Esophagus muscularis mucosa (tissue), 4 donors: ENCODE data around the gene RBMS3. TPM values are rescaled to one million over a fixed set of nuclear protein-coding genes. Genes with fewer than 3 reads are reported as not detected.

Experiments used
- DNase-seq: peaks from one replicate; pipeline ENCODE4 v3.0.0-alpha.2; 2017; ENCODE audit errors: extremely low spot score
- H3K27ac ChIP-seq, 4 donors: fragments of 200-600 bp; sonication (generic); replicated peaks in 1 of 4; 1 replicate in 3 of 4; 2 replicates in 1 of 4; pipeline ENCODE4 v1.5.1; 2016 to 2019; ENCODE audit warnings: mild to moderate bottlenecking in 1 of 4
- H3K27me3 ChIP-seq, 4 donors: fragments of 200-600 bp; sonication (generic); one replicate each; pipeline versions ENCODE4 v1.5.1 to v1.6.0; 2016 to 2019
- H3K36me3 ChIP-seq, 4 donors: fragments of 200-600 bp; sonication (generic); one replicate each; pipeline ENCODE4 v1.5.1; 2016 to 2019
- H3K4me1 ChIP-seq, 4 donors: fragments of 200-600 bp; sonication (generic); one replicate each; pipeline ENCODE4 v1.5.1; 2016 to 2019
- H3K4me3 ChIP-seq, 4 donors: fragments of 200-600 bp; sonication (generic); 1 replicate in 2 of 4; 2 replicates in 2 of 4; pipeline ENCODE4 v1.5.1; 2016 to 2019; ENCODE audit warnings: mild to moderate bottlenecking in 4 of 4, moderate library complexity in 1 of 4
- H3K9me3 ChIP-seq, 4 donors: fragments of 200-600 bp; sonication (generic); 1 replicate in 3 of 4; 2 replicates in 1 of 4; pipeline ENCODE4 v1.5.1; 2016 to 2019
- EP300 ChIP-seq: sonication (generic); formaldehyde crosslinking; IDR thresholded peaks from one replicate; pipeline ENCODE4 v1.6.1; 2017; ENCODE audit warnings: antibody characterized with exemption
- POLR2A ChIP-seq: fragments of 450-650 bp; IDR thresholded peaks from one replicate; pipeline ENCODE4 v1.6.1; 2017; ENCODE audit warnings: antibody characterized with exemption, moderate library complexity, mild to moderate bottlenecking, low read depth
- POLR2AphosphoS5 ChIP-seq, 2 donors: sonication (generic); formaldehyde crosslinking; IDR thresholded peaks; one replicate each; pipeline ENCODE4 v1.6.1; 2017; ENCODE audit warnings: antibody characterized with exemption in 2 of 2
- WGBS: methylation state at CpG from one replicate; pipeline ENCODE4 v1.1.5; 2018; 5-methylcytosine and 5-hydroxymethylcytosine counted together
- intact Hi-C: fragments of 100-400 bp; cut with DNase I; formaldehyde crosslinking; loops from one replicate; pipeline ENCODE4 v1.15.1; 2023
- total RNA-seq, 4 donors: library from RNA; depleted of rRNA; stranded (reverse); fragments of >200 nt; gene quantifications; one replicate each; pipeline versions ENCODE4 v1.1.0 to v1.2.1, GENCODE V29; 2016
- TF ChIP-seq, protein P1 (sequence below), 3 experiments: fragments of 200-600 bp in 2 of 3; fragments of 450-650 bp in 1 of 3; sonication (generic) in 2 of 3; IDR thresholded peaks; one replicate each; pipeline ENCODE4 v1.5.1; 2017 to 2019; ENCODE audit warnings: antibody characterized with exemption in 3 of 3, mild to moderate bottlenecking in 2 of 3, moderate library complexity in 1 of 3

The RBMS3 gene
- total RNA-seq, 4 donors from 2014 or later: 53.0 to 81.5 (median 61.2) TPM

DNA sequence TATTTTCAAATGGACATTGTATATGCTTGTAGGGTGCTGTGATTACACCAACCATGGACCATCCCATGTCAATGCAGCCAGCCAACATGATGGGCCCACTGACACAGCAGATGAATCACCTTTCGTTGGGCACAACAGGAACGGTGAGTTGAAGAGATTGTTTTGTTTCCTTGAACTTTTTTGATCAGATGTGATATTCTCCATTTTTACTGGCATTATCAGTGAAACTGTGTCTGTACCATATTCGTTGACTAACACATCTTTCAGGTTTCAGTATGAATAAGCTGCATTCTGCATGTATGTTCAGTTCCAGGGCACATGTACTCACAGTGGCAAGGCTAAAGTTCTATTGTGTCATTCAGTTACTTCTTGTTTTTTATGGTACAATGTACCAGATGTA, 655.2 kb downstream of the RBMS3 start:
- 96% methylated on average over 3 of the region's 3 CpGs for WGBS
- Histone ChIP-seq H3K27ac (no peak overlapping the region), H3K4me3 (no peak overlapping the region), H3K27me3 (no peaks in the 10 kb centered on the region), H3K4me1 (peaks cover 7 to 19% (median 10%) of the 10 kb centered on the region in 4 donors), H3K9me3 (no peaks in the 10 kb centered on the region), H3K36me3 (peaks cover 0 to 6% (median 0%) of the 10 kb centered on the region in 4 donors)
- TF ChIP-seq POLR2A: no peak
- no peak for TF ChIP-seq POLR2AphosphoS5 (IDR thresholded peaks at IDR 0.05)
- TF ChIP-seq, protein P1, sequence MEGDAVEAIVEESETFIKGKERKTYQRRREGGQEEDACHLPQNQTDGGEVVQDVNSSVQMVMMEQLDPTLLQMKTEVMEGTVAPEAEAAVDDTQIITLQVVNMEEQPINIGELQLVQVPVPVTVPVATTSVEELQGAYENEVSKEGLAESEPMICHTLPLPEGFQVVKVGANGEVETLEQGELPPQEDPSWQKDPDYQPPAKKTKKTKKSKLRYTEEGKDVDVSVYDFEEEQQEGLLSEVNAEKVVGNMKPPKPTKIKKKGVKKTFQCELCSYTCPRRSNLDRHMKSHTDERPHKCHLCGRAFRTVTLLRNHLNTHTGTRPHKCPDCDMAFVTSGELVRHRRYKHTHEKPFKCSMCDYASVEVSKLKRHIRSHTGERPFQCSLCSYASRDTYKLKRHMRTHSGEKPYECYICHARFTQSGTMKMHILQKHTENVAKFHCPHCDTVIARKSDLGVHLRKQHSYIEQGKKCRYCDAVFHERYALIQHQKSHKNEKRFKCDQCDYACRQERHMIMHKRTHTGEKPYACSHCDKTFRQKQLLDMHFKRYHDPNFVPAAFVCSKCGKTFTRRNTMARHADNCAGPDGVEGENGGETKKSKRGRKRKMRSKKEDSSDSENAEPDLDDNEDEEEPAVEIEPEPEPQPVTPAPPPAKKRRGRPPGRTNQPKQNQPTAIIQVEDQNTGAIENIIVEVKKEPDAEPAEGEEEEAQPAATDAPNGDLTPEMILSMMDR (IDR thresholded peaks at IDR 0.05): no peak
- TF ChIP-seq EP300: no peak
- intact Hi-C loops: no loop called here
- DNase-seq: no peak

DNA sequence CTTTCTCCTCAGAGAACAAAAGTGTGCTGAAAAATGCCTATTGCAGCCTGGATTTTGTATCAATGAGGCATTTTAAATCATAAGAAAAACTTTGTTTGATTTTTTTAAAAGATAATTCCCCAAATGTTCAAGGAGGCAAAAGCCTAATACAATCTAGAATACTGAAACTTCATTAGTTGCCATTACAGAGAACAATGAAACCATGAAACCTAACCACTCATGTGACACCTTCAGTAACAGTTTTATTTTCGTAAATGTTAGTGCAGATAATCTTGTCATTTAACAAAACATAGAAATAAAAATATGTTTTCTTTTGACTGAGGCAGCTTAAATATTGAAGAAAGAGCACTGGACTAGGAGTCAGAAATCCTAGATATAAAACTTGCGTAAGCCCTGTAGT, 655.9 kb downstream of the RBMS3 start:
- H3K27ac ChIP-seq: no peak overlapping the region
- no peak for DNase-seq
- intact Hi-C loops: no loop called here
- H3K9me3 ChIP-seq: no peaks in the 10 kb centered on the region
- peaks cover 0 to 6% (median 0%) of the 10 kb centered on the region in 4 donors for H3K36me3 ChIP-seq
- TF ChIP-seq, protein P1 (IDR thresholded peaks at IDR 0.05): no peak
- no peak for TF ChIP-seq POLR2AphosphoS5 (IDR thresholded peaks at IDR 0.05)
- TF ChIP-seq POLR2A: no peak
- TF ChIP-seq EP300: no peak
- no peak overlapping the region for H3K4me3 ChIP-seq
- 94% methylated on average over 2 of the region's 2 CpGs for WGBS
- H3K27me3 ChIP-seq: no peaks in the 10 kb centered on the region
- peaks cover 7 to 19% (median 12%) of the 10 kb centered on the region in 4 donors for H3K4me1 ChIP-seq

DNA sequence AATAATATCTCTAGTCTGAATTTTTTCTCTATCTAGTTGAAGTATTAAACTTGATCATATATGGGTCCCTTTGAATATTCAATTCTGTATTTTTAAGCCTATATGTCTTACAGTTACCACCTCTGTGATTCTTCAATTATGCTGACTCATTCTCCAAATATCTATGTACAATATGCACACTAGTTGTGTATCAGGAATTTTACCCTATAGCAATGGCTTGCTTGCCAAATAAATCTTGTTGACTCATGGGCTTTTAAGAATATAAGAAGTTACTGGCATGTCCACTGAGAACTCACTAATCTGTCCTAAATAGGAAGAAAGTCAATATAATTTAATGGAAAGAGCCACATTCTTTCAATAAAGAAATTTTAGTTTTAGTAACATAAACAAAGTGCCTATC, 656.3 kb downstream of the RBMS3 start:
- no peak for DNase-seq
- Histone ChIP-seq H3K27me3 (no peaks in the 10 kb centered on the region), H3K27ac (no peak overlapping the region), H3K9me3 (no peaks in the 10 kb centered on the region), H3K4me1 (peaks cover 7 to 19% (median 12%) of the 10 kb centered on the region in 4 donors), H3K36me3 (peaks cover 0 to 6% (median 0%) of the 10 kb centered on the region in 4 donors), H3K4me3 (no peak overlapping the region)
- no peak for TF ChIP-seq POLR2AphosphoS5 (IDR thresholded peaks at IDR 0.05)
- TF ChIP-seq, protein P1 (IDR thresholded peaks at IDR 0.05): no peak
- TF ChIP-seq EP300: no peak
- TF ChIP-seq POLR2A: no peak
- intact Hi-C loops: no loop called here

DNA sequence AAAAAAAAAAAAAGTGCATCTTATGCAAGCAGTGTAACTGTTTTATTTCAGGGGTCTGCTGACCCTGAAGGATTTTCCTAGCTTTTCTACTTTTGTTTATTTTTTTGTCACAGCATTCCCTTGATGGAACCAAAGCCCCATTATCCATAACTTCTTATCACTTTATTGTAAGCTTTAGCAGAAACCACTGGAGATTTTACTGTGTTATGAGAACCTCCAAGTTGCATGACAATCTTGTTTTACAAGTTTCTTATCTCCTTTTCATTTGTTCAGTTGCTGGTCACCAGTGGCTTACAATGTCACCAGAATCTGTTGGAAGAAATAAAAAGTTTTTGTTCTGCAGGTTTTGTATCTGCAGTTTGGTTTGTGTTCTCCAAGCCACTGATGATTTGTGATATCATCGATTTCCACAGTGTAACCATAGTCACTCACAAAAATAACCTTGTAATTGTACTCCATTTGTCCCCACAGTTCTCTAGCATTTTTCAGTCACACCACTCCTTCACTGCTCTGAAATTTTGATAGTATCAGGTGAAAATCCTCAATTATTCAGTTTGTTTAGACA, 660.0 kb downstream of the RBMS3 start:
- Histone ChIP-seq H3K27me3 (no peaks in the 10 kb centered on the region), H3K36me3 (peaks cover 0 to 6% (median 0%) of the 10 kb centered on the region in 4 donors), H3K4me3 (no peak overlapping the region), H3K27ac (no peak overlapping the region), H3K4me1 (peaks cover 6 to 11% (median 7%) of the 10 kb centered on the region in 4 donors), H3K9me3 (no peaks in the 10 kb centered on the region)
- intact Hi-C loops: no loop called here
- 52% methylated on average over 1 of the region's 1 CpG for WGBS
- DNase-seq: no peak
- TF ChIP-seq POLR2A (no peak), EP300 (no peak), POLR2AphosphoS5 (IDR thresholded peaks at IDR 0.05) (no peak)
- TF ChIP-seq, protein P1 (IDR thresholded peaks at IDR 0.05): no peak

DNA sequence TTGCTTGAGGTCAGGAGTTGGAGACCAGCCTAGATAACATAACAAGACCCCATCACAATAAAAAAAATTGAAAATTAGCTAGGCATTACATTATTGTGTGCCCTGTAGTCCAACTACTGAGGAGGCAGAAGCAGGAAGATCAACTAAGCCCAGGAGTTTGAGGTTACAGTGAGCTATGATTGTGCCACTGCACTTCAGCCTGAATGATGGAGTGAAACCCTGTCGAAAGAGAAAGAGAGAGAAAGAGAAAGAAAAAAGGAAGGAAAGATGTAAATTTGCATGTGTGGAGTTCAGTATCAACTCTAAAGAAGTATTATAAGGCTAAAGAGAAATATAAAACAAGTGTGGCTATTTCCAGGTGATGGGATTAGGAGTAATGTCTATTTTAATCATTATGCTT, 661.4 kb downstream of the RBMS3 start:
- intact Hi-C loops: no loop called here
- Histone ChIP-seq H3K36me3 (no peaks in the 10 kb centered on the region), H3K4me1 (peaks cover 6 to 11% (median 7%) of the 10 kb centered on the region in 4 donors), H3K27me3 (no peaks in the 10 kb centered on the region), H3K4me3 (no peak overlapping the region), H3K9me3 (no peaks in the 10 kb centered on the region), H3K27ac (no peak overlapping the region)
- WGBS: 90% methylated on average over 1 of the region's 1 CpG
- TF ChIP-seq EP300: no peak
- TF ChIP-seq, protein P1 (IDR thresholded peaks at IDR 0.05): no peak
- TF ChIP-seq POLR2A: no peak
- no peak for TF ChIP-seq POLR2AphosphoS5 (IDR thresholded peaks at IDR 0.05)
- DNase-seq: no peak
